Activated gamma-delta T cell treated with anti-CD3 and anti-CD28 coated beads, Interleukin-2, amount 50 U/mL, for 16 hours (primary cell): ENCODE measurements around the gene RERE.
"Not testable (repeated sequence)": the region's sequence is repeated elsewhere in the genome, so short reads cannot be mapped to it uniquely, and the experiment has no call there.

Experiments
- DNase-seq: peaks from one replicate; pipeline ENCODE4 v3.0.0-alpha.2; 2020; ENCODE audit warnings: low read depth

The RERE gene

GRCh38 chr1:8633741-8634501, 183.5 kb downstream of the RERE start:
- no peak for DNase-seq

- no peak for DNase-seq
These were observed 185.3 kb downstream of the RERE start for GRCh38 chr1:8632102-8632501.

- no peak for DNase-seq
These were observed 186.3 kb downstream of the RERE start for GRCh38 chr1:8631163-8631562.

- no peak for DNase-seq
These were observed 188.0 kb downstream of the RERE start for GRCh38 chr1:8629241-8630091.

DNA sequence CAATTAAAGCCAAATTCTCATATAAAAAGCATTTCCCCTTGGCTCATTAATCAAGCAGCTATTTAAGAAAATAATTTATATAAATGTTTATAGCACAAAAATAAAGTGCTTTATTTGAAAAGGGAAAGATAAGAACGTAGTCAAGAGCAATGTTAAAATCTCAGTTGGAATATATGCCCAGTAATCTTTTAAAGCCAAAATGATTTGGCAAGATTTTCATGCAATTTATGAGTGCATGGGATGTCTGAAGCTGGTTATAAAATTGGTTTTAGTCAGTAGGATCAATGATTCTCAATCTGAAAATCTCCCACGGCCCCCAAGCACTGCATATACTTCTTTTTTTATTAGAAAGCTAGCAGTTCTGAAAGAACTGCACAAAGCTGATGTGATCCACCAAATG, 188.8 kb downstream of the RERE start:
- DNase-seq, result no peak

- no peak for DNase-seq
These were observed 189.7 kb downstream of the RERE start for GRCh38 chr1:8627728-8628127.

DNA sequence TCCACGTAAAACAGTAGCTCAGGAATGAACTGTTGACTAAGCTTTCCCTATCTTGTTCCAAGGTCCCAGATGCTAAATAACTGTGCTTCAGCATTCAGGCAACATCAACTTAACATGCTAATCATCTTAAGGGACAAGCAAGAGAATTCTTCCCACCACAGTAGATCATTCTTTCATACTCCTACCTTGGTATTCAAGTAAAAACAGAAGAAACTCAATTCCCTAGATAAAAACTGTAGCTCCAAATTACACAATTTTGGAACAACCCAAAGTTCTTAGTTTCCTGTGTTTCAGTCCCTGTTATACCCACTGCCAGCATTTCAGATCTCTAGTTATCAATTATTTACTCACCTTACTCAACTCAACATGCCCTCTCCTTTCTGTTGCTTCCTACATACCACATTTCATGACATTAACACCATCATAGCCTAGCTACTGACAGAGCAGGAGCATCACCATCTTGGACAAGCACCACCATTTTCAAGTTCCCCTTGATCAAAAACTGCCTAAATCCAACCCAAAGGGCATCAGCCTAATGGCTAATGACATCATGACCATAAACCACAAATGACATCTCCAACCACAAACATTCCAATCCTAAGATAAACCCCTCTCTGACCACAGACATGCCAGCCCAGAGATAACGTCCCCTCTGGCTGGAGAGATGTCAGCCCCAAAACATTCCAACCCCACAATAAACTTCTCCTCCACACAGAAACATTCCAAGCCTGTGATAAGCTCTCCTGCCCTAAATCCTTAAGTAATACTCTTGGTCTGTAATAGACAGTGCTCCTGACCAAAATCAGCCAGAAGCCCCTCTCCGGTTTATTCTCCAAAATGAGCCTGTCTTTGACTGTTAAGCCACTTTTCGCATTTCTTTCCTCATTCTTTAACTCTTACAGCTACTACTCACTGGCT, 191.2 kb downstream of the RERE start:
- DNase-seq, result no peak

- DNase-seq, result no peak
These were observed 191.9 kb downstream of the RERE start for GRCh38 chr1:8625491-8625890.

- not testable (repeated sequence) for DNase-seq
These were observed 193.7 kb downstream of the RERE start for GRCh38 chr1:8623651-8624192.

GRCh38 chr1:8621785-8622348, 195.6 kb downstream of the RERE start:
- DNase-seq, result not testable (repeated sequence)

DNA sequence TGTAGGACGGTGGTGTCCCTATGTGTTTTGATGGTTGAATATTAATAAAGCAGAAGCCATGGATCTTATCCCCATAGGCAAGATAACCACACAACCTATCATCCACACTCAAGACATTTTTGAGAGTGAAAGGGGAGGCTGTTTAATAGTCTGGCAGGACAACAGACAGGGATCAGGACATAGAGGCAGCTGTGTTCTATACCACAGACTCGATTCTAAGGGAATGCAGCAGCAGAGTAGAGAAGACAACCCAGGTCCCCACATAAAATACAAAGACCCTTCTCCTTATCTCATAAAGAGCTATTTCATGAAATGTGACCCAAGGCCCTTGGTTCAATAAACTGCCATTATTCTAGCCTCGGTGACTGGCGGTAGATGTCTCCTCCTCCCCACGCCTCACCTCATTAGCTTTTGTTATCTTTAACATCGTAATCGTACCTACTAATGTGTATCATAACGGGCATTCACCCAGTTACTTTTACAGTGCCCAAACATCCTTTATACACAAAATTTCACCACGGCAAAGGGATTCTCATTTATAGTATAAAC, 196.3 kb downstream of the RERE start:
- not testable (repeated sequence) for DNase-seq

DNA sequence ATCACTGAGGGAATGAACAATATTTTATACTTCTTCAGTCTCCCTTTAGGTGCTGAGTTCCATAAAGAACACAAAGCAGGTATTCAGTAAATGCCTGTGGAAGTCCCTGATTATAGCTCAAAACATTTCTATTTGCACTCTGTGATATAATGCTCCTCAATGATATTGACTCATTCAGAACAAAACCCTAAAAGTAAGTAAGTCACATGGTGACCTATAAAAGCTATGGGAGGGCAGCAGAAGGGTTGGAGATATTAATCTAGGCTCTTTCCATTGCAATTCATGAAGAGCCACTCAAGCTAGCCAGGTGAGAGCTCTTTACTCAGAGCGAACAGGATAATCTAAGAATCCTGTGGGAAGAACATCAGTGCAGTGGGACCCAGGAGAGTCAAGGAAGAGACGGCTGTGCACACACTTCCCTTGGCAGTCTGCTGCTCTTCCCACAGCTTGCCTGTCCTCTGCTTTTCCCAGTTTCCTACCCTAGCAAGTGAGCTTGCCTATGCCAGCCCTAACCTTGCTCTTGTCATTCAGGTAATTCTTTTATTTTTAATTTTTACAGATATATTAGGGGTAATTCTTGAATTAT, 197.4 kb downstream of the RERE start:
- DNase-seq, result not testable (repeated sequence)

DNA sequence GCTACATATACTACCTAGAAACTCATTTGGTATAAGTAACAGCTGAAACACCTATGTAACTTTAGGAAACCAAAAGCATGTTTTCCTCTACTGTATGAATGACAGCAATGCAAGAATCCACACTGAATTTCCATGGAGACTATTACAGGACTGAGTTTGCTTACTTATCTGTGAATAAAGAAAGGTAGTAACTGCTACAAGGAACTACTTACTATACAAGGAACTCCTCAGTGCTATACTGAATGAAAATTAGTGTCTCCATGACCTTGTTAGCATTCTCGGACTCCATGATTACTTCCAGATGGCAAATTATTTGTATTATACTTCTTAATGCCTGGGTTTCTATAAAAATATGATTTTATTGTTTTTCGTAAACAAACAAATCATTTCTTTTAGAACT, 198.0 kb downstream of the RERE start:
- DNase-seq, result not testable (repeated sequence)

GRCh38 chr1:8616791-8617190, 200.6 kb downstream of the RERE start:
- not testable (repeated sequence) for DNase-seq

DNA sequence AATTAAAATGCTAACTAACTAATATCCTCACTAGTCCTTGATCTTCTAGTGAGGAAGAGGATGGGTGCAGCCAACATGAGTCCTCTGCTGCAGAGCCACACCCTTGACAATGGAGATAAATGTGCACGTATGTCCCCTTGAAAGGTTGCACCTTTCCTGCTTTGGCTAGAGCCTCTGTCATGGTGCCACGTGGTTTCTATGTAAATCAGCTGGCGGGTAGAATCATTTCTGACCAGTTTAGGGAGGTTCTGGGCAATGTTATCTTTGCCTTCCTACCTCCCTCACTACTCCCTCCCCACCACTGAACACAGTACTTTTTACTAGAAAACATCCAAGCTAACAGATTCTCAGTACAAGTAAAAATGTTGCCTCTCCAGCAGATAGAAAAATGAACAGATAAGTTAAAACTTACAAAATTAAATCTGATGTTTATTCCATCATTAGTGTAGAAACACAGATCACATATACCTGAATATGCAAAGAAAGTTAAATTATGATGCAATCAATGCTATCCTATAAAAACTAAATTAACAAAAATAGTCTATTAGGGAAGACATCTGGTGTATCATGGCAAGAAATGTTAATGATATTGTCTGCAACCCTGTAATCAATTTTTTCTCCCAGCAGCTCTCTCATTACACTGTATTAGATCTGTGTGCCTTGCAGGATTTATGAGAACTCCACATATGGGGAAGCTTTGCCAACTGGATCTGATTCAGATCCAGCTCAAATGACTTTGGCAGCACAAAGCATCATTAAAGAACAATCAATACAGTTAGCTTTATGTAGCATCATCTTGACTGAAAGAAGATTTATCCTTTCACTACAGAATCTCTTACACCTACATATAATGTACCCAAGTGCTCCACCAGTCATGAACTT, 205.6 kb downstream of the RERE start:
- not testable (repeated sequence) for DNase-seq

- DNase-seq, result no peak
These were observed 209.5 kb downstream of the RERE start for GRCh38 chr1:8607906-8608305.

DNA sequence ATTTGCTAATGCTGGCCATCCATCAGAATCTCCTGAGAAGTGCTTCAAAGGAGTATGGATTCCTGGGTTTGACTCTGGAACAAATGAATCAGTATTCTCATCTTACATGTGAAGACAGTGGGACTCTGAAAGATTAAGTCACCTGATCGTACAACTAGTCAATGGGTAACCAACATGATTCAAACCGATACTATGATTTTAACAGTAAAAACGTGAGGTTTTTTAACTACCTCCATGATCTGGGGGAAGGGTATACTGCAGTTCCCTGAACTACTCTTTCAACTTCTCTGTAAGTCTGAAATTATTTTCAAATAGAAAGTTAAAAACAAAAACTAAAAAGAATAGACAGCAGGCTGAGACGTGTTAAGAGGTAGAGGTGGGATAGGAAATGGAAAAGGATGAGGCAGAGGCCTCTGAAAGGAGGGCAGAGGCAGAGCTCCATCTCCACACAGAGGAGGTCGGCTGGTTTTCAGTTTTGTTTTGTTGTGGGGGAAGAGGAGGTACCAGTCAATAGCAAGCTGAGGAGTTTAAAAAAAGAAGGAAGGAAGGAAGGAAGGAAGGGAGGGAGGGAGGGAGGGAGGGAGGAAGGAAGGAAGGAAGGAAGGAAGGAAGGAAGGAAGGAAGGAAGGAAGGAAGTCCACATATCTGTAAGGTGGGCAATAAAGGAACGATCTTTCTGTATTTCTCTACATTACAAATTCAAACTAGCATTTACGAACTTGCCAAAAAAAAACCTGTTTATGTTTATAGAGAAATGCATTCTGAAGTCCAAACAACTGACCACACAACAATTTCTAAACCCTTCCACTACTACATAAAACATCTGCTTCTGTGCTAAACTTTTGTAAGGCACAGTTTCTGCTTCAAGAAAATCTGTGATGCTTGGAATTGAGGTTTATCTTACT, 213.1 kb downstream of the RERE start:
- DNase-seq, result no peak

- no peak for DNase-seq
These were observed 214.2 kb downstream of the RERE start for GRCh38 chr1:8603220-8603616.
